Measurements from ENCODE around the gene GDA. TPM values are rescaled to one million over a fixed set of nuclear protein-coding genes. Genes with fewer than 3 reads are reported as not detected.

Gene GDA
- total and polyA plus RNA-seq, 4 donors = 0.37 to 24.4 (median 19.5) TPM

- H3K27ac ChIP-seq (ENCODE audit: low read depth in 1 of 2, low read length in 2 of 2) = peak overlapping the region; percentile 80 to 93
- peaks cover 4 to 57% (median 40%) of the 10 kb centered on the region in 4 donors for H3K4me1 ChIP-seq (ENCODE audit: control insufficient read depth in 4 of 4, insufficient read depth in 4 of 4, low read length in 3 of 4)
- H3K4me3 ChIP-seq (ENCODE audit: low read depth in 1 of 3, low read length in 3 of 3) = no peak overlapping the region
- no peaks in the 10 kb centered on the region for H3K36me3 ChIP-seq (ENCODE audit: control insufficient read depth in 4 of 4, insufficient read depth in 3 of 4, low read depth in 1 of 4, low read length in 3 of 4)
- no peaks in the 10 kb centered on the region for H3K27me3 ChIP-seq (ENCODE audit: control insufficient read depth in 4 of 4, insufficient read depth in 4 of 4, low read length in 3 of 4)
- H3K9me3 ChIP-seq (ENCODE audit: control insufficient read depth in 4 of 4, low read length in 3 of 4) = no peaks in the 10 kb centered on the region
- DNase-seq (ENCODE audit: low spot score) = no peak
- peak overlapping the region in 1 of 2 donors; percentile 12 for H3K9ac ChIP-seq (ENCODE audit: low read depth in 1 of 2, low read length in 2 of 2)
- WGBS = 24% methylated on average over 9 of the region's 9 CpGs
- no peak for TF ChIP-seq CTCF (IDR thresholded peaks at IDR 0.05; ENCODE audit: low read depth, low read length, missing input control)
- TF ChIP-seq ATF3 (IDR thresholded peaks at IDR 0.05) = peak; percentile 43
- TF ChIP-seq SP1 (IDR thresholded peaks at IDR 0.05) = peak; percentile 93
- peak; percentile 80 for TF ChIP-seq YY1 (IDR thresholded peaks at IDR 0.05)
- TF ChIP-seq JUND (IDR thresholded peaks at IDR 0.05) = peak; percentile 89 to 90
- peak; percentile 91 to 93 for TF ChIP-seq HNF4A (conservative IDR thresholded peaks at IDR 0.05)
- peak; percentile 46 to 58 for TF ChIP-seq RAD21 (IDR thresholded peaks at IDR 0.05)
- TF ChIP-seq FOXA1 (IDR thresholded peaks at IDR 0.05) = peak; percentile 72
- TF ChIP-seq TAF1 (conservative IDR thresholded peaks at IDR 0.05) = no peak
- TF ChIP-seq GABPA (IDR thresholded peaks at IDR 0.05 in 1 of 2, conservative IDR thresholded peaks at IDR 0.05 in 1 of 2) = no peak
- peak; percentile 95 to 96 for TF ChIP-seq RXRA (IDR thresholded peaks at IDR 0.05)
- TF ChIP-seq NR2F2 (IDR thresholded peaks at IDR 0.05) = no peak
- peak in 1 of 2 donors; percentile 53 for TF ChIP-seq EGR1 (IDR thresholded peaks at IDR 0.05; ENCODE audit: low read depth in 2 of 2)
- TF ChIP-seq HNF4G (IDR thresholded peaks at IDR 0.05) = peak; percentile 76
- peak; percentile 74 for TF ChIP-seq MAX (IDR thresholded peaks at IDR 0.05)
- TF ChIP-seq REST (IDR thresholded peaks at IDR 0.05) = peak; percentile 75
- TF ChIP-seq ZBTB33 (IDR thresholded peaks at IDR 0.05) = peak; percentile 75
- peak; percentile 82 for TF ChIP-seq FOXA2 (IDR thresholded peaks at IDR 0.05)
These were observed 19.7 kb upstream of the GDA start for GRCh38 chr9:72129271-72130156.
